GM12878 (cell line): Measurements from ENCODE around the gene SLC12A7. TPM values are rescaled to one million over a fixed set of nuclear protein-coding genes. Genes with fewer than 3 reads are reported as not detected.

Experiments
- ATAC-seq: fragments of 200-7000 bp; cut with Tn5 transposase; 3 replicates; pipeline ENCODE4 v1.9.1; 2020; ENCODE audit warnings: mild to moderate bottlenecking, moderate library complexity
- BruUV-seq: library from RNA; stranded (reverse); fragments of 400-500 nt; replicated peaks from 2 replicates; lab custom pipeline; 2021; lab: Mats Ljungman, UMichigan
- CTCF ChIA-PET: fragments of 300-600 bp; sonication (Branson Sonifier 250); formaldehyde crosslinking; extraction: SDS; loops from one replicate; lab custom pipeline; 2021; ENCODE audit warnings: inconsistent platforms; lab: Yijun Ruan, JAX
- POLR2A ChIA-PET: fragments of 350-600 bp; formaldehyde crosslinking; extraction: SDS; loops from one replicate; lab custom pipeline; 2021; ENCODE audit warnings: inconsistent platforms; lab: Charles Lee
- RAD21 ChIA-PET: fragments of 300-600 bp; sonication (Branson Sonifier 250); formaldehyde crosslinking; loops from one replicate; lab custom pipeline; 2023; ENCODE audit warnings: antibody characterized with exemption; ENCODE audit not compliant: unreplicated experiment; lab: Charles Lee
- SMC1A ChIA-PET: fragments of 300-600 bp; sonication (Branson Sonifier 250); formaldehyde crosslinking; loops from one replicate; lab custom pipeline; 2023; ENCODE audit not compliant: unreplicated experiment, uncharacterized antibody; lab: Charles Lee
- DNase-seq: peaks from one replicate; pipeline ENCODE4 v3.0.0-alpha.2; 2011; ENCODE audit warnings: low read depth, low spot score
- FAIRE-seq: peaks from 3 replicates; lab custom pipeline; 2011; peaks lifted over from hg19 to GRCh38; lab: Jason Lieb, UNC
- H2AFZ ChIP-seq: 2 replicates; pipeline ENCODE4 v1.6.0; 2011; ENCODE audit warnings: low read depth, low read length, control low read depth; ENCODE audit not compliant: control insufficient read depth
- H3K27ac ChIP-seq: 2 replicates; pipeline ENCODE4 v1.5.1; 2011; ENCODE audit warnings: control low read depth; ENCODE audit not compliant: control insufficient read depth, insufficient read depth
- H3K27me3 ChIP-seq, 2 experiments: replicated peaks in 1 of 2; 2 replicates each; pipeline versions ENCODE4 v1.6.0 to v1.6.1; 2011; ENCODE audit warnings: low read length in 1 of 2; ENCODE audit not compliant: control insufficient read depth in 2 of 2, insufficient read depth in 2 of 2
- H3K36me3 ChIP-seq, 2 experiments: 2 replicates each; pipeline ENCODE4 v1.5.1; 2011; ENCODE audit warnings: low read length in 1 of 2; ENCODE audit not compliant: control insufficient read depth in 2 of 2, insufficient read depth in 2 of 2
- H3K4me1 ChIP-seq: 2 replicates; pipeline ENCODE4 v1.6.1; 2011; ENCODE audit warnings: mild to moderate bottlenecking, low read length, moderate library complexity, mixed read lengths; ENCODE audit not compliant: control insufficient read depth, insufficient read depth
- H3K4me2 ChIP-seq: 2 replicates; pipeline ENCODE4 v1.6.0; 2011; ENCODE audit warnings: control low read depth; ENCODE audit not compliant: control insufficient read depth, insufficient read depth
- H3K4me3 ChIP-seq: fragments of 200-600 bp; sonication (generic); 2 replicates; pipeline ENCODE4 v1.5.1; 2016
- H3K79me2 ChIP-seq: 2 replicates; pipeline ENCODE4 v1.6.0; 2011; ENCODE audit warnings: low read length; ENCODE audit not compliant: control insufficient read depth, insufficient read depth
- H3K9ac ChIP-seq: 2 replicates; pipeline ENCODE4 v1.8.0; 2011; ENCODE audit warnings: low read length, control low read depth, mixed read lengths; ENCODE audit not compliant: control insufficient read depth, insufficient read depth
- H3K9me3 ChIP-seq: replicated peaks from 3 replicates; pipeline ENCODE4 v1.5.1; 2011; ENCODE audit warnings: mild to moderate bottlenecking, low read length; ENCODE audit not compliant: control insufficient read depth, insufficient read depth
- H4K20me1 ChIP-seq: 2 replicates; pipeline ENCODE4 v1.6.0; 2011; ENCODE audit not compliant: control insufficient read depth, insufficient read depth
- BHLHE40 ChIP-seq, 2 experiments: fragments of 450-650 bp in 1 of 2; IDR thresholded peaks; 2 replicates each; pipeline ENCODE4 v1.6.1; 2011 to 2017; ENCODE audit warnings: low read depth in 2 of 2, borderline replicate concordance in 1 of 2, improper control_type of control experiment in 1 of 2, low read length in 1 of 2, mild to moderate bottlenecking in 1 of 2
- CHD4 ChIP-seq: fragments of 200-600 bp; sonication (generic); IDR thresholded peaks from 2 replicates; pipeline ENCODE4 v1.6.1; 2016; ENCODE audit warnings: mild to moderate bottlenecking
- CUX1 ChIP-seq: IDR thresholded peaks from 2 replicates; pipeline ENCODE4 v1.6.1; 2012; ENCODE audit warnings: improper control_type of control experiment, low read depth, low read length; ENCODE audit not compliant: insufficient replicate concordance
- DPF2 ChIP-seq: fragments of 450-650 bp; IDR thresholded peaks from 2 replicates; pipeline ENCODE4 v1.6.1; 2017; ENCODE audit warnings: mild to moderate bottlenecking
- IKZF2 ChIP-seq, 2 experiments: fragments of 450-650 bp; IDR thresholded peaks; 2 replicates each; pipeline ENCODE4 v1.6.1; 2017; ENCODE audit warnings: mild to moderate bottlenecking in 2 of 2, moderate library complexity in 2 of 2
- POLR2AphosphoS5 ChIP-seq: IDR thresholded peaks from 2 replicates; pipeline ENCODE4 v1.6.1; 2011; ENCODE audit warnings: mild to moderate bottlenecking, low read length, inconsistent platforms
- RB1 ChIP-seq: fragments of 450-650 bp; formaldehyde crosslinking; IDR thresholded peaks from 2 replicates; pipeline ENCODE4 v1.6.1; 2017; ENCODE audit warnings: mild to moderate bottlenecking, borderline replicate concordance
- SIX5 ChIP-seq: IDR thresholded peaks from 2 replicates; pipeline ENCODE4 v1.6.1; 2011; ENCODE audit warnings: mild to moderate bottlenecking, low read depth, low read length, moderate library complexity; ENCODE audit not compliant: severe bottlenecking
- WGBS: methylation state at CpG from one replicate; pipeline ENCODE4 v1.1.6; 2016; ENCODE audit warnings: low lambda C conversion rate; ENCODE audit not compliant: insufficient replicate concordance, insufficient coverage; ENCODE audit errors: missing lambda C conversion rate; 5-methylcytosine and 5-hydroxymethylcytosine counted together
- in situ Hi-C: fragments of 300-500 bp; cut with MboI; formaldehyde crosslinking; loops from 9 replicates; pipeline ENCODE4 v1.14.3; 2018; ENCODE audit warnings: mixed read lengths
- intact Hi-C: fragments of 100-400 bp; cut with micrococcal nuclease; formaldehyde crosslinking; loops from one replicate; pipeline ENCODE4 v1.14.2; 2022; ENCODE audit not compliant: unreplicated experiment
- polyA plus RNA-seq, 11 experiments: library from polyadenylated mRNA; depleted of rRNA in 4 of 11; unstranded in 6 of 11; stranded (reverse) in 5 of 11; fragments of >200 nt; fragmentation: Nextera tagmentation in 4 of 11; fragmentation: Illumina TruSeq in 1 of 11; extraction: Ambion mirVana in 4 of 11; extraction: Trizol in 1 of 11; gene quantifications; 1 replicate in 1 of 11; 2 replicates in 10 of 11; pipeline versions ENCODE4 v1.2.1 to v1.2.3, GENCODE V29; 2011 to 2016; ENCODE audit warnings: inconsistent platforms in 2 of 11, missing spikeins in 2 of 11, low read depth in 1 of 11
- total RNA-seq, 4 experiments: library from RNA; depleted of rRNA in 3 of 4; stranded (reverse); fragments of >200 nt in 3 of 4; fragmentation: Illumina TruSeq in 1 of 4; extraction: Trizol in 1 of 4; gene quantifications; 2 replicates each; pipeline versions ENCODE4 v1.2.1 to v1.2.3, GENCODE V29; 2013 to 2021
- TF ChIP-seq, protein P1 (sequence below): fragments of 450-650 bp; conservative IDR thresholded peaks from 2 replicates; pipeline ENCODE4 v1.6.1; 2017; ENCODE audit warnings: mild to moderate bottlenecking, moderate library complexity
- TF ChIP-seq, protein P2 (sequence below): fragments of 450-650 bp; formaldehyde crosslinking; IDR thresholded peaks from 2 replicates; pipeline ENCODE4 v1.5.0; 2022; ENCODE audit warnings: mild to moderate bottlenecking, missing genetic modification characterization
- TF ChIP-seq, protein P3 (sequence below): fragments of 450-650 bp; IDR thresholded peaks from 2 replicates; pipeline ENCODE4 v1.6.1; 2018; ENCODE audit warnings: borderline replicate concordance, mild to moderate bottlenecking; ENCODE audit not compliant: partially characterized antibody

SLC12A7 gene
- total and polyA plus RNA-seq, 10 of the 15 experiments (the other 5 are each of a cell fraction or from before 2014, with no cell fraction given) = 0.10 to 10.0 (median 2.9) TPM

DNA sequence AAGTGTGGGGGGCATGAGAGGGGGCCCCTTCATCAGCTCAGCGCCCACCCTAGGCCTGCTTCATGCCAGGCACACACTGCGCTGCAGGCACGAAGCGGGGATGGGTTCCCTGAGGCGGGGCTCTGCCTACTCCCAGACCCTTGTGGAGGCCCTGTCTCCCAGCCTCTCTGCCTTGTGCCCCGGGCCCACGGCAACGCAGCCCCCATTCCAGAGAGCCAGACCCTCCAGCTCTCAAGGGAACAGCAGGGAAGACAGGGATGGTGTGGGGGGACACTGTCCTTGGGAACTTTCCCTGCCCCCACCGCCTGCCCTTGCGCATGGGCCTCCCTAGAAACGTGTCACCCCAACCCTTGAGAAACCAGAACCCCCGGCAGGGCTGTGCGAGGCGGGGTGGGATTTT is 10.0 kb upstream of the SLC12A7 start:
- DNase-seq (no peak), ATAC-seq (no peak), FAIRE-seq (no peak)
- Histone ChIP-seq H3K4me2 (no peak overlapping the region), H3K9ac (no peak overlapping the region), H2AFZ (no peak overlapping the region), H3K9me3 (no peaks in the 10 kb centered on the region), H4K20me1 (no peaks in the 10 kb centered on the region), H3K27me3 (no peaks in the 10 kb centered on the region; a peak in 3 of 4 replicates), H3K4me1 (no peaks in the 10 kb centered on the region), H3K36me3 (no peaks in the 10 kb centered on the region), H3K27ac (no peak overlapping the region), H3K79me2 (no peaks in the 10 kb centered on the region), H3K4me3 (no peak overlapping the region)
- ChIA-PET RAD21 (interaction anchor here (1.5 kb wide), 1 partner anchor 12 kb away, joined by 4 read pairs; no protein-coding TSS in a partner anchor), POLR2A (no interaction called here), CTCF (no interaction called here), SMC1A (no interaction called here)
- intact Hi-C loops (no loop called here), in situ Hi-C loops (no loop called here)
- no TSS peak for BruUV-seq
- 41% methylated on average over 13 of the region's 14 CpGs for WGBS
- TF ChIP-seq, protein P1, sequence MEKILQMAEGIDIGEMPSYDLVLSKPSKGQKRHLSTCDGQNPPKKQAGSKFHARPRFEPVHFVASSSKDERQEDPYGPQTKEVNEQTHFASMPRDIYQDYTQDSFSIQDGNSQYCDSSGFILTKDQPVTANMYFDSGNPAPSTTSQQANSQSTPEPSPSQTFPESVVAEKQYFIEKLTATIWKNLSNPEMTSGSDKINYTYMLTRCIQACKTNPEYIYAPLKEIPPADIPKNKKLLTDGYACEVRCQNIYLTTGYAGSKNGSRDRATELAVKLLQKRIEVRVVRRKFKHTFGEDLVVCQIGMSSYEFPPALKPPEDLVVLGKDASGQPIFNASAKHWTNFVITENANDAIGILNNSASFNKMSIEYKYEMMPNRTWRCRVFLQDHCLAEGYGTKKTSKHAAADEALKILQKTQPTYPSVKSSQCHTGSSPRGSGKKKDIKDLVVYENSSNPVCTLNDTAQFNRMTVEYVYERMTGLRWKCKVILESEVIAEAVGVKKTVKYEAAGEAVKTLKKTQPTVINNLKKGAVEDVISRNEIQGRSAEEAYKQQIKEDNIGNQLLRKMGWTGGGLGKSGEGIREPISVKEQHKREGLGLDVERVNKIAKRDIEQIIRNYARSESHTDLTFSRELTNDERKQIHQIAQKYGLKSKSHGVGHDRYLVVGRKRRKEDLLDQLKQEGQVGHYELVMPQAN = no peak
- TF ChIP-seq RB1 (no peak), BHLHE40 (IDR thresholded peaks at IDR 0.05; ENCODE audit: borderline replicate concordance in 1 of 2, low read depth in 2 of 2, low read length in 1 of 2) (no peak), CHD4 (no peak), IKZF2 (IDR thresholded peaks at IDR 0.05) (no peak), POLR2AphosphoS5 (no peak), DPF2 (no peak), CUX1 (no peak), SIX5 (no peak)
- TF ChIP-seq, protein P2, sequence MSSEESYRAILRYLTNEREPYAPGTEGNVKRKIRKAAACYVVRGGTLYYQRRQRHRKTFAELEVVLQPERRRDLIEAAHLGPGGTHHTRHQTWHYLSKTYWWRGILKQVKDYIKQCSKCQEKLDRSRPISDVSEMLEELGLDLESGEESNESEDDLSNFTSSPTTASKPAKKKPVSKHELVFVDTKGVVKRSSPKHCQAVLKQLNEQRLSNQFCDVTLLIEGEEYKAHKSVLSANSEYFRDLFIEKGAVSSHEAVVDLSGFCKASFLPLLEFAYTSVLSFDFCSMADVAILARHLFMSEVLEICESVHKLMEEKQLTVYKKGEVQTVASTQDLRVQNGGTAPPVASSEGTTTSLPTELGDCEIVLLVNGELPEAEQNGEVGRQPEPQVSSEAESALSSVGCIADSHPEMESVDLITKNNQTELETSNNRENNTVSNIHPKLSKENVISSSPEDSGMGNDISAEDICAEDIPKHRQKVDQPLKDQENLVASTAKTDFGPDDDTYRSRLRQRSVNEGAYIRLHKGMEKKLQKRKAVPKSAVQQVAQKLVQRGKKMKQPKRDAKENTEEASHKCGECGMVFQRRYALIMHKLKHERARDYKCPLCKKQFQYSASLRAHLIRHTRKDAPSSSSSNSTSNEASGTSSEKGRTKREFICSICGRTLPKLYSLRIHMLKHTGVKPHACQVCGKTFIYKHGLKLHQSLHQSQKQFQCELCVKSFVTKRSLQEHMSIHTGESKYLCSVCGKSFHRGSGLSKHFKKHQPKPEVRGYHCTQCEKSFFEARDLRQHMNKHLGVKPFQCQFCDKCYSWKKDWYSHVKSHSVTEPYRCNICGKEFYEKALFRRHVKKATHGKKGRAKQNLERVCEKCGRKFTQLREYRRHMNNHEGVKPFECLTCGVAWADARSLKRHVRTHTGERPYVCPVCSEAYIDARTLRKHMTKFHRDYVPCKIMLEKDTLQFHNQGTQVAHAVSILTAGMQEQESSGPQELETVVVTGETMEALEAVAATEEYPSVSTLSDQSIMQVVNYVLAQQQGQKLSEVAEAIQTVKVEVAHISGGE (CRISPR knock-in tag) = no peak
- TF ChIP-seq, protein P3, sequence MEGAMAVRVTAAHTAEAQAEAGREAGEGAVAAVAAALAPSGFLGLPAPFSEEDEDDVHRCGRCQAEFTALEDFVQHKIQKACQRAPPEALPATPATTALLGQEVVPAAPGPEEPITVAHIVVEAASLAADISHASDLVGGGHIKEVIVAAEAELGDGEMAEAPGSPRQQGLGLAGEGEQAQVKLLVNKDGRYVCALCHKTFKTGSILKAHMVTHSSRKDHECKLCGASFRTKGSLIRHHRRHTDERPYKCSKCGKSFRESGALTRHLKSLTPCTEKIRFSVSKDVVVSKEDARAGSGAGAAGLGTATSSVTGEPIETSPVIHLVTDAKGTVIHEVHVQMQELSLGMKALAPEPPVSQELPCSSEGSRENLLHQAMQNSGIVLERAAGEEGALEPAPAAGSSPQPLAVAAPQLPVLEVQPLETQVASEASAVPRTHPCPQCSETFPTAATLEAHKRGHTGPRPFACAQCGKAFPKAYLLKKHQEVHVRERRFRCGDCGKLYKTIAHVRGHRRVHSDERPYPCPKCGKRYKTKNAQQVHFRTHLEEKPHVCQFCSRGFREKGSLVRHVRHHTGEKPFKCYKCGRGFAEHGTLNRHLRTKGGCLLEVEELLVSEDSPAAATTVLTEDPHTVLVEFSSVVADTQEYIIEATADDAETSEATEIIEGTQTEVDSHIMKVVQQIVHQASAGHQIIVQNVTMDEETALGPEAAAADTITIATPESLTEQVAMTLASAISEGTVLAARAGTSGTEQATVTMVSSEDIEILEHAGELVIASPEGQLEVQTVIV = no peak
